ENCODE results near the gene ADAM22. TPM values are rescaled to one million over a fixed set of nuclear protein-coding genes. Genes with fewer than 3 reads are reported as not detected.

The ADAM22 gene, protein sequence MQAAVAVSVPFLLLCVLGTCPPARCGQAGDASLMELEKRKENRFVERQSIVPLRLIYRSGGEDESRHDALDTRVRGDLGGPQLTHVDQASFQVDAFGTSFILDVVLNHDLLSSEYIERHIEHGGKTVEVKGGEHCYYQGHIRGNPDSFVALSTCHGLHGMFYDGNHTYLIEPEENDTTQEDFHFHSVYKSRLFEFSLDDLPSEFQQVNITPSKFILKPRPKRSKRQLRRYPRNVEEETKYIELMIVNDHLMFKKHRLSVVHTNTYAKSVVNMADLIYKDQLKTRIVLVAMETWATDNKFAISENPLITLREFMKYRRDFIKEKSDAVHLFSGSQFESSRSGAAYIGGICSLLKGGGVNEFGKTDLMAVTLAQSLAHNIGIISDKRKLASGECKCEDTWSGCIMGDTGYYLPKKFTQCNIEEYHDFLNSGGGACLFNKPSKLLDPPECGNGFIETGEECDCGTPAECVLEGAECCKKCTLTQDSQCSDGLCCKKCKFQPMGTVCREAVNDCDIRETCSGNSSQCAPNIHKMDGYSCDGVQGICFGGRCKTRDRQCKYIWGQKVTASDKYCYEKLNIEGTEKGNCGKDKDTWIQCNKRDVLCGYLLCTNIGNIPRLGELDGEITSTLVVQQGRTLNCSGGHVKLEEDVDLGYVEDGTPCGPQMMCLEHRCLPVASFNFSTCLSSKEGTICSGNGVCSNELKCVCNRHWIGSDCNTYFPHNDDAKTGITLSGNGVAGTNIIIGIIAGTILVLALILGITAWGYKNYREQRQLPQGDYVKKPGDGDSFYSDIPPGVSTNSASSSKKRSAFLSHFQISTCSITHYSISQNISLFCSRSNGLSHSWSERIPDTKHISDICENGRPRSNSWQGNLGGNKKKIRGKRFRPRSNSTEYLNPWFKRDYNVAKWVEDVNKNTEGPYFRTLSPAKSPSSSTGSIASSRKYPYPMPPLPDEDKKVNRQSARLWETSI
- total RNA-seq: 0.89 and 1.8 TPM in 2 replicates

DNA sequence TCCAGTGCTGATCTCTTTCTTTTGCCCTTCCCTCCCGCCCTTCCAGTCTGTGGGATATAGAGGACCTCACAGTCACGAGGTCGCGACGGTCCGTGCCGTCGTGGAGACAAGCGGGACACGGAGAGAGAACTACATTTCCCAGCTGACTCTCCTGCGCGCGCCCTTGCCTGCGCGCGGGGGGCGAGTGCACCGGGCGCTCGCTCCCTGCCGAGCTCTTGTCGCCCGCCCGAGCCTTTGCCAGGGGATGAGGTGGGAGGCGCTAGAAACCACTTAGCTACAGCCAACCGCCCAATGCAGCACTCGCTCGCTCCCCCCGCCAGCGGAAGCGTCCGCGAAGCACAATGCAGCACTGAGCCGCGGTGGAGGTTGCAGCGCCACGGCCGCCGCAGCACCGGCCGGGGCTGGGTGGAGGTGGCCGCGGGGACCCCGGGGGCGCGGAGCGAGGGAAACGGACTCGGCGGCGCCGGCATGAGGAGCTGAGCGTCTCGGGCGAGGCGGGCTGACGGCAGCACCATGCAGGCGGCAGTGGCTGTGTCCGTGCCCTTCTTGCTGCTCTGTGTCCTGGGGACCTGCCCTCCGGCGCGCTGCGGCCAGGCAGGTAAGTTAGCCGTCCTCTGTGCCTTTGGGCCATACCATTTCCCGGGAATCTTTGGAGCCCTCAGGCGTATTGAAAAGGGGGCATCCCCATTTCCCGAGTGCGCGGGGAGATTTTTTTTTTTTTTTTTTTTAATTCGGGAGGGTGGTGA lies at the start of gene ADAM22:
TSS of gene ADAM22 (plus strand) at position 299 of the 746 bp plus-strand sequence. CDS start at position 514, 215 bp downstream.

DNA sequence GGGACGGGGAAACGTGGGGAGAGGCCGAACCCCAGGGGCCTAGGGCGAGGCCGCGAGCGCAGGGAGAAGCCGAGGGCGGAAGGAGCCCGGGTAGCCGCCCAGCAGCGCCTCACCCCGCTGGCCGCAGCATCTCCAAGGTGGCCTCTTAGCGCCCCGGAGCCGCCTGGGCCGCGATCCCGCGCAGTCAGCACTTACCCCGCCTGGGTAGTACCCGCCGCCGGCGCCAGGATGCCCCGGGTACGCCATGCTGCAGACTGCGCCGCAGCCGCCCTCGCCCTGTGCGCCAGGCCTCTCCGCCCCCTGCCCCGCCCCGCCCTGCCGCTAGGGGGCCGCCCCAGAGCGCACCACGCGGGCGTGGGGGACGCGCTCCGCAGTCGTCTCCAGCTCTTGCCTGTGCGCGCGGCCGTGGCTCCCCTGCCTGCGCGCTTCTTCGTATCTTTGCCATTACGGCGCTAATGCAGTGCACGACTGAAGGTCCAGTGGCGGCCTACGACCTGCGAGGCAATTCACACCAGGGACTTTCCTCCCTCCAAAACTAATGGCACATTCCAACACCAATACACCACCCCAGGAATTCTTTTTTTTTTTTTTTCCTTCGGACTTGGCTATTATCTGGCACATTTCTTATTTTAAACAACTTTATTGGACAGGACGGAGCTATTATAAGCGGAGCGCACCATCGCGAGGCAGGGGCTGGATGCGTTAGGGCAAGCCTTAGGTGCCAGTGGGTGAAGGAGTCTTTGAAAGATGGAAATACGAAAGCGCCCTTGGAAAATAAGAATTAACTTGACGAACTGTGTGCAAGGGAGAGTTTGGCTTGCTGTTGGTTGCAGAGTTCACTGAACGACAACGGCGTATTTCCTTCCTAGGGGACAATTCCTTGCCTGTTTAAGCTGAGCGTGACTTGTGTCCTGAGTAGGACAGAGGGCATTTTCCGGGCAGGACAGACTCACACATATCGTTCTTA lies 286.0 kb downstream of the ADAM22 start, which contains the start of gene SRI:
TSS of gene SRI (minus strand) at position 258 of the 967 bp plus-strand sequence. CDS start at position 246, 12 bp downstream.

Other genes starting within 250 kb of the ADAM22 start
- 3.6 and 7.3 TPM in 2 replicates for gene SLC25A40, start 57.9 kb upstream of the ADAM22 start, total RNA-seq
- gene DBF4, start 57.8 kb upstream of the ADAM22 start, total RNA-seq: 6.8 and 22.5 TPM in 2 replicates

Measured in smooth muscle cell of the umbilical artery (primary cell).